Muscle layer of duodenum (tissue), 2 donors: ENCODE data around the gene BTLA.
"Not testable (repeated sequence)": the region's sequence is repeated elsewhere in the genome, so short reads cannot be mapped to it uniquely, and the experiment has no call there.

Experiments
- H3K27ac ChIP-seq: one replicate; pipeline ENCODE4 v1.7.0; 2013; ENCODE audit warnings: mild to moderate bottlenecking, low read length
- H3K27me3 ChIP-seq: one replicate; pipeline ENCODE4 v1.7.0; 2013; ENCODE audit warnings: low read depth, mild to moderate bottlenecking, control low read depth, low read length
- H3K36me3 ChIP-seq, 2 donors: one replicate each; pipeline ENCODE4 v1.7.0; 2013; ENCODE audit warnings: low read length in 2 of 2, control low read depth in 1 of 2, mild to moderate bottlenecking in 1 of 2; ENCODE audit not compliant: insufficient read depth in 2 of 2, control insufficient read depth in 1 of 2
- H3K4me1 ChIP-seq, 2 donors: one replicate each; pipeline ENCODE4 v1.7.0; 2013; ENCODE audit warnings: low read length in 2 of 2, mild to moderate bottlenecking in 2 of 2, control low read depth in 1 of 2, moderate library complexity in 1 of 2; ENCODE audit not compliant: insufficient read depth in 2 of 2, control insufficient read depth in 1 of 2
- H3K4me3 ChIP-seq, 2 donors: one replicate each; pipeline ENCODE4 v1.7.0; 2013; ENCODE audit warnings: low read length in 2 of 2, low read depth in 1 of 2, mild to moderate bottlenecking in 1 of 2
- H3K9me3 ChIP-seq, 2 donors: one replicate each; pipeline ENCODE4 v1.7.0; 2013; ENCODE audit warnings: low read length in 2 of 2, control low read depth in 1 of 2, mild to moderate bottlenecking in 1 of 2; ENCODE audit not compliant: control insufficient read depth in 1 of 2
- donor health status: healthy.

The BTLA gene

GRCh38 chr3:112508261-112508660 is 9.0 kb upstream of the BTLA start:
- Histone ChIP-seq H3K27ac (no peak overlapping the region), H3K9me3 (no peaks in the 10 kb centered on the region), H3K4me3 (no peak overlapping the region), H3K4me1 (no peaks in the 10 kb centered on the region), H3K27me3 (no peaks in the 10 kb centered on the region), H3K36me3 (no peaks in the 10 kb centered on the region)

- H3K36me3 ChIP-seq: no peaks in the 10 kb centered on the region
- H3K4me3 ChIP-seq: no peak overlapping the region
- no peaks in the 10 kb centered on the region for H3K27me3 ChIP-seq
- no peaks in the 10 kb centered on the region for H3K9me3 ChIP-seq
- no peaks in the 10 kb centered on the region for H3K4me1 ChIP-seq
- H3K27ac ChIP-seq: no peak overlapping the region
These were observed 6.6 kb upstream of the BTLA start for GRCh38 chr3:112505907-112506306.

- Histone ChIP-seq H3K27me3 (no peaks in the 10 kb centered on the region), H3K9me3 (no peaks in the 10 kb centered on the region), H3K36me3 (no peaks in the 10 kb centered on the region), H3K4me1 (no peaks in the 10 kb centered on the region), H3K4me3 (no peak overlapping the region), H3K27ac (no peak overlapping the region)
These were observed 4.9 kb upstream of the BTLA start for GRCh38 chr3:112504123-112504522.

- Histone ChIP-seq H3K36me3 (no peaks in the 10 kb centered on the region), H3K27ac (no peak overlapping the region), H3K4me3 (no peak overlapping the region), H3K4me1 (no peaks in the 10 kb centered on the region), H3K27me3 (no peaks in the 10 kb centered on the region), H3K9me3 (no peaks in the 10 kb centered on the region)
These were observed 4.2 kb upstream of the BTLA start for GRCh38 chr3:112503304-112503972.

- Histone ChIP-seq H3K27me3 (no peaks in the 10 kb centered on the region), H3K4me3 (no peak overlapping the region), H3K9me3 (no peaks in the 10 kb centered on the region), H3K4me1 (no peaks in the 10 kb centered on the region), H3K27ac (no peak overlapping the region), H3K36me3 (no peaks in the 10 kb centered on the region)
These were observed 1.3 kb upstream of the BTLA start for GRCh38 chr3:112500621-112501020.

DNA sequence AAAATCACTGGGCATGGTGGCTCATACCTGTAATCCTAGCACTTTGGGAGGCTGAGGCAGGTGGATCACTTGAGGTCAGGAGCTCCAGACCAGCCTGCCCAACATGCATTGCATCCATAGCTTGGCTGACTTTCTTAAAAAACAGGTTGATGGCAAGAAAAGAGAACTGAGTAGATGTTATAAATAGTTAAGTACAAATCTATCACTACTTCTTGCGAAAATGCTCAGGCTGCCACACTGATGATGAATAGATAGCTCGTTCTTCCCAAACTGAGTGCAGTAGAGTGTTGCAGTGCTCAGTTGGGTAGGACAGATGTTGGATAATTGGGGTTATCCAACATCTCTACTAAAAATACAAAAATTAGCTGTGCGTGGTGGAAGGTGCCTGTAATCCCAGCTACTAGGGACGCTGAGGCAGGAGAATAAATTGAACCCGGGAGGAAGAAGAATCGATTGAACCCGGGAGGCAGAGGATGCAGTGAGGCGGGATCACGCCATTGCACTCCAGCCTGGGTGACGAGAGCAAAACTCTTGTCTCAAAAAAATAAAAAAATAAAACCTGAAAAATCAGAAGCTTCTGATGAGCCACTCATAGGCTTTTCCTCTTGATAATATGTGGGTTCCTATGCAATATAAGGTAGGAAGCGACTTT is 1.2 kb downstream of the BTLA start:
- Histone ChIP-seq H3K4me3 (no peak overlapping the region), H3K36me3 (no peaks in the 10 kb centered on the region), H3K27me3 (no peaks in the 10 kb centered on the region), H3K27ac (no peak overlapping the region), H3K9me3 (no peaks in the 10 kb centered on the region), H3K4me1 (no peaks in the 10 kb centered on the region)

- Histone ChIP-seq H3K4me1 (no peaks in the 10 kb centered on the region), H3K36me3 (no peaks in the 10 kb centered on the region), H3K27ac (no peak overlapping the region), H3K4me3 (no peak overlapping the region), H3K9me3 (no peaks in the 10 kb centered on the region), H3K27me3 (no peaks in the 10 kb centered on the region)
These were observed 2.8 kb downstream of the BTLA start for GRCh38 chr3:112496366-112497067.

GRCh38 chr3:112494448-112494767 is 4.9 kb downstream of the BTLA start:
- H3K27me3 ChIP-seq, H3K4me3 ChIP-seq, H3K4me1 ChIP-seq, H3K9me3 ChIP-seq, H3K36me3 ChIP-seq, H3K27ac ChIP-seq: not testable (repeated sequence)

DNA sequence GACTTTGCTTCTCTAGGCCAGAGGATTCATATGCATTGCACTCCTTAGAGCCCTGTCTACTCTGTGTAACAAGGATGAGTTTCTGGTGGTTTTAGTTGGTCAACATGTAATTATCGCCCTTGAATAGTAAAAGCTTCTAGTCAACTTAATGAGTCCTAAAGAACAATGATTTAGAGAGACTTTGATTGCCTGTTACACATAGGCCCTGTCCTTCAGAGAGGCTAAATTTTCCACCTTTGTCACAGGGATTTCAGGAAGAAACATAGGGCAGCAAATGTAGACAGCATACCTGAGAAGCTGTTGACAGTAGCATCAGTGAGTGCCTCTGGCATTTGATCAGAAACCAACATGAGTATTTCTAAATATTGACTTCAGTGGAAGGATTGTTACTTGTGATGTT is 7.1 kb downstream of the BTLA start:
- H3K9me3 ChIP-seq: no peaks in the 10 kb centered on the region
- no peak overlapping the region for H3K4me3 ChIP-seq
- no peaks in the 10 kb centered on the region for H3K36me3 ChIP-seq
- H3K27me3 ChIP-seq: no peaks in the 10 kb centered on the region
- H3K4me1 ChIP-seq: no peaks in the 10 kb centered on the region
- H3K27ac ChIP-seq: no peak overlapping the region

DNA sequence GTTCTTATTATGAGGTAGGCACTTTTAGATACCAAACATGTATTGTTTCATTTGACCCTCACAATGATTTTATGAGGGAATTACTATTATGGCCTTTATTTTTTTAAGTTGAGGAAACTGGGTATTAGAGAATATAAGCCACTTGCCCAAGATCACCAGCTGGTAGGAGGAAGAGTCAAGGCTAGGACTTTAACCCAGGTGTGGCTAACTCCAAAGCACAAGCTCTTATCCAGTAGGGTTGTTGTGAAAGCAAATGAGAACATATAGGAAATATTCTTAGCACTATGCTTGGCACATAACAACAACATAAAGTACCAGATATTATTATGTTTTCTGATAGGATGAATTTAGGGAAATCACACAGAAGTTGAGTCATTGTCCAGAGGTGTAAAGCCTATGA is 7.9 kb downstream of the BTLA start:
- Histone ChIP-seq H3K36me3 (no peaks in the 10 kb centered on the region), H3K27ac (no peak overlapping the region), H3K27me3 (no peaks in the 10 kb centered on the region), H3K4me1 (no peaks in the 10 kb centered on the region), H3K4me3 (no peak overlapping the region), H3K9me3 (no peaks in the 10 kb centered on the region)

DNA sequence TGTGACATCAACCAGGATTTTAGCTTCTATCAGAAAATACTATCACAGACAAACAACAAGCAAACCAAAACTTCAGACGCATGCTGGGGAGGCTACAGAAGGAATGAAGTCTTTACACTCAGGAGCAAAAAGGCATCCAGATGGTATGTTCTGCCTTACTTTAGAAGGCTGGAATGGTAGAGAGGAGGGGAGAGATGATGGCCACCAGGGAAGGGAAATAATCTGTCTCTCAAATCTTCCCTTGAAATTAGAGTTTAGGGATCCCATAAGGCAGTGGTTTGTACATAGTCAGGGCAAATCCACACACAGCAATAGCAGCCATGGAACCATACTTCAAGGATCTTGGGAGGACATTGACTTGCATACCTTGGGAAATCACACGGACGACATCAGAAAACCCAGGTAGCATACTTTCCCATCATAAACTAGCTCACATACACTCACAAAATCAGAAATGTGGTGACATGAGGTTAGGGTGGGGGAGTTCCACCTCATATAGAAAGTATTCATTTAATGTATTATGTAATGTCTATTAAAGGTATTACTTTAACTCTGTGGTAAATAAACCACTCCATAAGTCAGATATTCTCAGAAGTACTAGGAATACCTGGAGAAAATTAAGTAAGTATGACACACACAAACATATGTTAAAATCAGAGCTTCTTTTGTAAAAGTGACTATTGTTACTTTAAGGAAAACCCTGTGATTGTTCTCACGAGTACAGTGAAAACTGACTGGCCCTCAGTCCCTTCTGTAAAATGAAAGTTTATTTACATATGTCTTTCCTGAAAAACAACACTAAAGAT is 9.4 kb downstream of the BTLA start:
- no peaks in the 10 kb centered on the region for H3K4me1 ChIP-seq
- no peaks in the 10 kb centered on the region for H3K27me3 ChIP-seq
- no peaks in the 10 kb centered on the region for H3K36me3 ChIP-seq
- no peaks in the 10 kb centered on the region for H3K9me3 ChIP-seq
- no peak overlapping the region for H3K4me3 ChIP-seq
- H3K27ac ChIP-seq: no peak overlapping the region
